HG03460 (cell line): ENCODE results near the gene ARL2BP.
"Not testable (repeated sequence)": the region's sequence is repeated elsewhere in the genome, so short reads cannot be mapped to it uniquely, and the experiment has no call there.

Experiments used
- ATAC-seq: cut with Tn5 transposase; IDR thresholded peaks from one replicate; pipeline ENCODE4 v1.9.1; 2021; ENCODE audit not compliant: unreplicated experiment

The ARL2BP gene

DNA sequence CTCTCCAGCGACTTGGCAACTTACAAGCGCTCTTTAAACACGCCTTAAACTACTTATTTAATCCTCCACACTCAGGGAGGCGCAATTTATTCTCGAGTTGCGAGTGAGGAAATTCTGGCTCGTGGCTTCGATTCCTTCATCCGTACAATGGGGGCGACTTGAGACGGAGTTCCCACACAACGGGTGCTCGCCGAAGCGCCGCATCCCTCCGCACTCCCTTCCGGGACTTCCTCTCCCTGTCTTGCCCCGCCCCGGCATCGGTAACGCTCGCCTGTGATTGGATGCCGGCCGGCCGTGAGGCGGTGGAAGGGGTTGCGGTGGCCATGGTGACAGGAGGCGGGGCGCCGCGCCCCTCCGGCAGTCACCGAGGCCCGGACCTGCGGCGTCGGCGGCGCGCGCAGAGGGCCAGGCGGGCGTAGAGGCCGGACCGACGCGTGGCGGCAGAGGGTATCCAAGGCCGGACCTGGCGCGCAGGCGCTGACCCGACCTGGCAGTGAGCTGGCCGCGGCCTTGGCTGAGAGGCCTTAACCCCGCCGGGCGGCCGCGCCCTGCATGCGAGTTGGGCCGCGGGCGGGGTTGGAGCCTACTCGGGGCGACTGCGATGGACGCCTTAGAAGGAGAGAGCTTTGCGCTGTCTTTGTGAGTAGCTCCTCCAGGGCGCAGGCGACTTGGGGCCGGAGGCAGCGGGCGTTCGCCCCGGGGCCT, at the start of gene ARL2BP:
Gene ARL2BP (plus strand): TSS at position 493 of the 705 bp plus-strand sequence. CDS start 109 bp downstream, at position 602.
- ATAC-seq = peak; percentile 90

DNA sequence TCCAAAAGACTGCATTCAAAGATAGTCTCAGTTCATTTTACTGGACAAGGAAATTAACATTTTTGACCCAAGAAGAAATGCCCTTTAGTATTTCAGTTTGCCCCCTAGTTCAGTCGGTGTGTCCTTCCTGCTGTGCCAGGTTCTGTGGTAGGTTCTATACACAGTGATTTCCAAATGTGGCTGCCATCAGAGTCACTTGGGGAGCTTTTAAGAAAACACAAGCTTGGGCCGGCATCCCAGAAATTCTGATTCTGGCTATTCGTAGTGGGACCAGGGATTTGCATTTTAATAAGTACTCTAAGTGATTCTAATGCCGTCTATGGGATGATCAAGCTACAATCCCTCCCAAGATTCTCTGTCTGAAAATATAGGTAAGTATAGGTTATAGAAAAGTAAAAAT, 48.8 kb upstream of the ARL2BP start:
- no peak for ATAC-seq

DNA sequence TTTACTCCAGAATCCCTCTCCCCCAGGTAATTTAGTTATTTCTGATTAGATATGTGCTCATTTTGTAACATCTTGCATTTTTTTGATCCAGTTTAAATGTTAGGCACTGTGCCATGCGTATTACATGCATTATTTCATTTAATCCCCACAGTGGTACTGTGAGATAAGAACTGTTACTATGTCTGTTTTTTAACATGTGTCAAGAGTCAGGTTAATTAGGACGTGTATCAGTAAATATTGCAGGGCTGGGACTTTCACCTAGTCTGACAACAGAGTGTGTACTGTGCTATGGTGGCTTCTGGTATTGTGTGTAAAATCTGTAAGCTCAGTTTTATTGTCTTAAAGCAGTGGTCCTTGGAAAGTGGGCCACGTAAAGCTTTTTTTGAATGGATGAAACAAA, 48.3 kb upstream of the ARL2BP start:
- no peak for ATAC-seq

DNA sequence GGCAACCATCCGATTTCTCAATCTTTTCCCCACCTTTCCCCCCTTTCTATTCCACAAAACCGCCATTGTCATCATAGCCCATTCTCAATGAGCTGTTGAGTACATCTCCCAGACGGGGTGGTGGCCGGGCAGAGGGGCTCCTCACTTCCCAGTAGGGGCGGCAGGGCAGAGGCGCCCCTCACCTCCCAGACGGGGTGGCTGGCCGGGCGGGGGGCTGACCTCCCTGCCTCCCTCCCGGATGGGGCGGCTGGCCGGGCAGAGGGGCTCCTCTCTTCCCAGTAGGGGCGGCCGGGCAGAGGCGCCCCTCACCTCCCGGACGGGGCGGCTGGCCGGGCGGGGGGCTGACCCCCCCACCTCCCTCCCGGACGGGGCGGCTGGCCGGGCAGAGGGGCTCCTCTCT, 44.7 kb upstream of the ARL2BP start:
- not testable (repeated sequence) for ATAC-seq

DNA sequence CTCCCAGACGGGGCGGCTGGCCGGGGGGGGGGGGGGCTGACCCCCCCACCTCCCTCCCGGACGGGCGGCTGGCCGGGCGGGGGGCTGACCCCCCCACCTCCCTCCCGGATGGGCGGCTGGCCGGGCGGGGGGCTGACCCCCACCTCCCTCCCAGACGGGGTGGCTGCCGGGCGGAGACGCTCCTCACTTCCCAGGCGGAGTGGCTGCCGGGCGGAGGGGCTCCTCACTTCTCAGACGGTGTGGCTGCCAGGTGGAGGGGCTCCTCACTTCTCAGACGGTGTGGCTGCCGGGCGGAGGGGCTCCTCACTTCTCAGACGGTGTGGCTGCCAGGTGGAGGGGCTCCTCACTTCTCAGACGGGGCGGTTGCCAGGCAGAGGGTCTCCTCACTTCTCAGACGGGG, 44.1 kb upstream of the ARL2BP start:
- not testable (repeated sequence) for ATAC-seq

DNA sequence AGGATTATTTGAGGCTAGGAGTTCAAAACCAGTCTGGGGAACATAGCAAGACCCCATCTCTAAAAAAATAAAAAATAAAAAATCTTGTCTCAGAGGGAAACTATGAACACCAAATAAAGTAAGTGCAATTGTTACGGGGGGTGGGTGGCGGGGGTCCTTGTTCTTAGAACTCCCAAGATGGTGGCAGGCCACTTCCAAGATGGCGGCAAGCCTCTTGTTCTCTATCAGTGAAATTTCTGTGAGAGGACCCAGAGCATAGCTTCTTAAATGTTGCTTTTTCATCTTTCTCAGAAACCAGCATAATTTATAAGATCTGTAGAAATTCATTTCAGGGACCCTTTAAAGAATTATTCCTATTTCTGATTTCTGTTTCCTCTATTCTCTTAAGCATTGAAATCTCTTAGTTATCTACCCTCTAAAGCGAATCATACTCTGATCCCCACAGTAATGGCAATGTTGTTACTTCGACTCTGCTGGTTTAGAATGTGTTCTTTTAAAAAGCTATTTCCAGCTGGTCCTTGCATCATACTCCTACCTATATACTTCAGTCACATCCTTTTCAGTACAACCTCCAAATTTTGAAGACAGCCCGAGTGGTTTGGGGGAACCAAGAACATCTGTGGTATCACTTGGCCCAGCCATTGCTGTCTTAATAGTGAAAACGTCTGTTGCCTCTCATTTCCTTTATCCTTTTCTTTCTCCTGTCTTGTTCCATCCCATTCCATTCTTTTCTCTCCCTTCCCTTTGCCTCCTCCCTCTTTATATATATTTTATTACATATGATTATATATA, 42.8 kb upstream of the ARL2BP start:
- ATAC-seq = no peak

DNA sequence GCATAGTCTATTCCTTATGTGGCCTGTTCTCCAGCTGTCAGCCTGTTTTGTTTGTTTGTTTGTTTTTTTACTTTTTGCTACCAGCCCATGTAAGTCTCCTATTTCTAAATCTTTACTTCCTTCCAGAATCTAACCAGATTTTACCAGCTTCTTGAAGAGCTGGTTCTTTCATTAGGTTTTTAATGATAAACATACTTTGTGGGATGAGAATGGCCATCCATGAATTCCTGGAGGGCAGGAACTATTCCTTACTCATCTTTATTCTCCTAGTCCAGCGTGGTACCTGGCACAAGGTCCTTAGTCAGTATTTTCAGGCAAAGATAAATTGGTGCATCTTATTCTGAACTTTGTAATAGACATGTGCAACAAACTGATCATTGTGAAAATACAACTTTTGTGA, 41.6 kb upstream of the ARL2BP start:
- no peak for ATAC-seq

DNA sequence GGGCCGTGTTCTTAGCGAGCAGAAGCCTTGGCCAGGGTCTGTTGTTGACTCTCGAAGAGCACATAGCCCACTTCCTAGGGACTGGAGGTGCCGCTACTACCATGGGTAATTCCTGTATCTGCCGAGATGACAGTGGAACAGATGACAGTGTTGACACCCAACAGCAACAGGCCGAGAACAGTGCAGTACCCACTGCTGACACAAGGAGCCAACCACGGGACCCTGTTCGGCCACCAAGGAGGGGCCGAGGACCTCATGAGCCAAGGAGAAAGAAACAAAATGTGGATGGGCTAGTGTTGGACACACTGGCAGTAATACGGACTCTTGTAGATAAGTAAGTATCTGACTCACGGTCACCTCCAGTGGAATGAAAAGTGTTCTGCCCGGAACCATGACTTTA, 40.4 kb upstream of the ARL2BP start:
- no peak for ATAC-seq

DNA sequence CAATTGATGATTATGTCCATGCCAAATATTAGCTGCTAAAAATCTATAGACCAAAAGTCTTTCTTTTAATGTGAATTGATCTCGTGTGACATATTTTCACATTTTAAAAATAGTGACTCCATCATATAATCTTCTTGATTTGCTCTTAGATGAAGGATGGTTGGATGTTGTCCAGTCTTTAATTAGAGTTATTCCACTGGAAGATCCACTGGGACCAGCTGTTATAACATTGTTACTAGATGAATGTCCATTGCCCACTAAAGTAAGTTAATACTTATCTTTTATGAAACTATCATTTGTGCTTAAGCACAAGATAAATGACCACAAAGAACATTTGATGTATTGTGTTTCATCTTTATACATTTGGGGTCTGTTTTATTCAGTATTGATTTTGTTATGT, 36.1 kb upstream of the ARL2BP start:
- ATAC-seq = no peak

DNA sequence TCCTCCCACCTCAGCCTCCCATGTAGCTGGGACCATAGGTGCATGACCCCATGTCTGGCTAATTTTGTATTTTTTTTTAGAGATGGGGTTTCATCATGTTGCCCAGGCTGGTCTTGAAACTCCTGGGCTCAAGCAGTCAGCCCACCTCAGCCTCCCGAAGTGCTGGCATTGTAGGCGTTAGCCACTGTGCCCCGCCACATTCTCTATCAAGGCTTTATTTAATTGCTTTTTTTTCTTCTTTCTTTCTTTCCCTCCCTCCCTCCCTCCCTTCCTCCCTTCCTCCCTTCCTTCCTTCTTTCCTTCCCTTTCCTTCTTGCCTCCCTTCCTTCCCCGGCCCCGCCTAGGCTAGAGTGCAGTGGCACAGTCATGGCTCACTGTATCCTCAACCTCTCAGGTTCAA, 35.3 kb upstream of the ARL2BP start:
- ATAC-seq = no peak

DNA sequence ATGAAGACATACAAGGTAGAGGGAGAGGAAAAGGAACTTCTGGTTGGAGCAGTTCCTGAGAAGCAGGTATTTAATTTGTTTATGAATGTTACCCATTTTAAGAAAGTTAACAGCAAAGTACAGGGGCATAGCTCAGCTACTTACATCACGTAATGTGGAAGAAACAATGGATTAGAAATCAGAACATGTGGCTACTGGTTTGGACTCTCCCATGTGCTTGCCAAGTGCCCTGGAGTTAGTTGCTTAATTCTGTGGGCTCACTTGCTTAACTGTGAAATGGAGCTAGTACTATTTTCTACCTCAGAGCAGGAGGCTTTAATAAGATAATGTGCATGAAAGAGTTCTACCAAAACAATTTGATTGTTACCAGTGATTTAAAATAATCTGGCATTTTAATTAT, 31.6 kb upstream of the ARL2BP start:
- no peak for ATAC-seq

DNA sequence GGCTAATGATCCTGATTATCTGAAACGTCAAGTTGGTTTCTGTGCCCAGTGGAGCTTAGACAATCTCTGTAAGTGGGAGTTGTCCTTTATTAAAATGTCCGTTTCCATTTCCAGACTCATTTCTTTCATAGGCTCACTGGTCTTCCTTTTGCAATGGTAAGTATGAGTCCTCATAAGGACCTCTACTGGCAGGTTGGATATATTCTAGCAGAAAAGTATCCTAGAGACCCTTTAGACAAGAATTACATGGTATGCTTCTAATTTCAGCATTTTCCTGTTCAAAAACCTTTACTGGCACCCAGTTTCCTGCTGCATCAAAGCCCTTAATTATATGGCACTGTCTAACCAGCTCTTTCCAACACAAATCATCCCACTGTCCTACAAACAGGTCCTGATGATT, 28.1 kb upstream of the ARL2BP start:
- ATAC-seq = no peak

DNA sequence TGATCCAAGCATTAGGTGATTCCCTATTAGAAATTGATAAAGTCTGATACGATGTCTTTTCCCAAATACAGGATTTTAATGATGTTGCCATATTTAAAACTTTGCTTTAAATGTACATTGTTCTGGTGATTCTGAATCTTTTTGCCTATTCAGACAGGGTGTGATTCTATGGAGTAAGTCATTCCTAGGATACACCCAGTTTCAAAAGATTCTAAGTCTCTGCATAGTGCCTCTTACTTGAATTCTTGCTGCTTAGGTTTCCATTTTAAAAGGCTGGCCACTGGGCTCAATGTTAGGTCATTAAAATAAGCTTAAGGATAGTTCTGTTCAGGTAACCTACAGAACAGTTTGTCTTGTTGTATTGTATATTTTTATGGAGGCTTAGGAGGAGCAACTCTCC, 22.0 kb upstream of the ARL2BP start:
- ATAC-seq = no peak

DNA sequence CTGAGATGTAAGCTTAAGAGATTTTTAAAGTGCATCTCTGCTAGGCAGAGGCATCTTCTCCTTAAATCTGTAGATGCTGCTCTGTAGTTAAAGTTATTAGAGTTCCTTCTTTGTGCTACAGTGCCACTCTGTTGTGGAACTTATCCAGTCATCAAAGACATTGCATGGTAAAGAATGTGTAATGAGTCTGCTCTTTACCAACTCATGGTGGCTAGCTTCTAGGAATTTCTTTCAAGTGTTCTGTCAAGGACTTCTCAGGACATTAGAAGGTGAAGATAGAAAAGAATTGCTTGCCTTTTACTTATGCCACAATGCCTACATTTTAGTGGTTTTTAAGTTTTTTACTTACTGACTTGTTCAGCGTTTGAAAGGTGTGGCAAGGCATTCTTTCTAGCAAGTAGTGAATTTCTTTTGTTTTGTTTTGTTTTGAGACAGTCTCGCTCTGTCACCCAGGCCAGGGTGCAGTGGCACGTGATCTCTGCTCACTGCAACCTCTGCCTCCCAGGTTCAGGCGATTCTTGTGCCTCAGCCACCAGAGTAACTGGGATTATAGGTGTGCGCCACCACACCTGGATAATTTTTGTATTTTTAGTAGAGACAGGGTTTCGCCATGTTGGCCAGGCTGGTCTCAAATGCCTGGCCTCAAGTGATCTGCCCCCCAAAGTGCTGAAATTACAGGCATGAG, 20.3 kb upstream of the ARL2BP start:
- ATAC-seq = no peak

DNA sequence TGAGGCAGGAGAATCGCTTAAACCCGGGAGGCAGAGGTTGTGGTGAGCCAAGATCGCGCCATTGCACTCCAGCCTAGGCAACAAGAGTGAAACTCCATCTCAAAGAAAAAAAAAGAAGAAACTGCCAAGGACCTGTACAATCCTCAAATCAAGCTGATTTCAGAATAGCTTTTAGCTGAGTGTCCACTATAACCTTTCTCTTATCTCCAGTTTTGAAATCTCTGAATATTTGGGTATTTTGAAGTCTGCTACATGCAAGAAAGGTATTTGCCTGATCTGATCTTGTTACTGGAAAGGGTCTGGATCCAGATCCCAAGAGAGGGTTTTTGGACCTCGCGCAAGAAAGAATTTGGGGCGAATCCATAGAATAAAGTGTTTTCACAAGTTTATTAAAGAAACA, 19.1 kb upstream of the ARL2BP start:
- ATAC-seq = no peak

DNA sequence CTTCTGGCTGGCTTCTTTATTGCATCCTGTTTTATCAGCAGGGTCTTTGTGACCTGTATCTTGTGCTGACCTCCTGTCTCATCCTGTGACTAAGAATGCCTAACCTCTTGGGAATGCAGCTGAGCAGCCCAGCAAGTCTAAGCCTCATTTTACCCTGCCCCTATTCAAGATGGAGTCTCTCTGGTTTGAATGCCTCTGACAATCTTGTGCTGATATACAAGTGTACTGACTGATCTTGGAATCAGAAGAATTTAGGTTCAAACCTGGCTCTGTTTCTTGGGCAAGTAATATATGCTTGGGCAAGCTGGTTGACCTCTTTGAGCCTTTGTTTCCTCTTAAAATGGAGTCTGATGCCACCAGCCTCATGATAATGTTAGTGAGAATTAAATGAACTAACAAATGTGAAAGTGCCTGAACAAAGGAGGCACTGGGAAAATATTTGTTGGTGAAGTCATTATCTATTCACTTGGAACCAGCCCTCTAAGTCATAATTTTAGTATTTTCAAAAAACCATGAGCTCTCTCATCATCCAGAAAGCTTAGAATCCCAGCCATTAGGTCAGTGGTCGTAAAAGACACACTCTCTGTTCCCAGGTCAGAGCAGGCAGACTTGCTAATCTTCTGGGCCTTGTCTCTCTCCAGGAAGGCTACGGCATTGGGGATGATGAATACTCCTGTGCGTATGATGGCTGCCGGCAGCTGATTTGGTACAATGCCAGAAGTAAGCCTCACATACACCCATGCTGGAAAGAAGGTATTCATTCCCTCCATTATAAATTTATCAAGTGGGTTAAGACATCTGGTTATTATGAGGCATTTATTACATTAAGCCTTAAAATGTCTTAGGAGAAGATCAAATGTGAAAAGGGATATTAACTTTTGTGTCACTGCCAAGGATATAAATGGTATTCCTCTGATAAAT, 18.1 kb upstream of the ARL2BP start:
- ATAC-seq = no peak

DNA sequence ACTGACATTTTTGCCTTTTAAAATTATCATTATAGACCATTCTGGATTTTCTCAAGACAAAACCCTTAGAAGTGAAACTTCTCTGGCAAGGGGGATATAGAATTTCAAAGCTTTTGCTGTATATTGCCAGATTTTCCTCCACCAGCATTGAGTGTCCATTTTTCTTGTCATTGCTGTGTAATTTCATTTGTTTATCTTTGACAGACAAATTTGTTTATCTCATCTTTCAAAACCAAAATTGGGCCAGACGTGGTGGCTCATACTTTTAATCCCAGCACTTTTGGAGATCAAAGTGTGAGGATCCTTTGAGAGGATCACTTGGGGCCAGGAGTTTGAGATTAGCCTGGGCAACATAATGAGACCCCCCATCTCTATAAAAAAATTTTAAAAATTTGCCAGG, 16.0 kb upstream of the ARL2BP start:
- ATAC-seq = no peak

DNA sequence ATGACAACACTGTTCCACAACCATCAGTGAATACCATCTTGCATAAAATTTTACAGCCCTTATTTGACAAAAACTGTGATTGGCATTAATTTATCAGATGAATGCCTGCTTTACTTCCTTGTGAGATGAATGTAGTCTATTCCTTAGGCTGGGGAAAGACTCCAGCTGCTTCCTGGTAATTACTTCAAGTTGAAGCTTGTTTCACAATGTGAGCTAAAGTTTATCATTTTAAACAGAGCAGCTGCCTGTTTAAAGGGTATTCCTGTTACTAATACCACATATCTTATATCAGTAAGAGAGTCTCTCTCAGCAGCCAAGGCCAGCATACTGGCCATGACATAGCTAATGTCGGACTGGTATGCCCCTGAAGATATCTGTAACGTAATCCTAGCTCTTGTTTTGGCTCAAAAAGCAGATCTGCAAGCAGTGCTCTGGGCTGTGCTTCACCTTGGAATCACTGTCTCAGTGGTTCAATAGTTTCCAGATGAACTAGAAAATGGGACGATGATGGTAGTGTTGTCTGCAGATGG, 13.2 kb upstream of the ARL2BP start:
- ATAC-seq = no peak

DNA sequence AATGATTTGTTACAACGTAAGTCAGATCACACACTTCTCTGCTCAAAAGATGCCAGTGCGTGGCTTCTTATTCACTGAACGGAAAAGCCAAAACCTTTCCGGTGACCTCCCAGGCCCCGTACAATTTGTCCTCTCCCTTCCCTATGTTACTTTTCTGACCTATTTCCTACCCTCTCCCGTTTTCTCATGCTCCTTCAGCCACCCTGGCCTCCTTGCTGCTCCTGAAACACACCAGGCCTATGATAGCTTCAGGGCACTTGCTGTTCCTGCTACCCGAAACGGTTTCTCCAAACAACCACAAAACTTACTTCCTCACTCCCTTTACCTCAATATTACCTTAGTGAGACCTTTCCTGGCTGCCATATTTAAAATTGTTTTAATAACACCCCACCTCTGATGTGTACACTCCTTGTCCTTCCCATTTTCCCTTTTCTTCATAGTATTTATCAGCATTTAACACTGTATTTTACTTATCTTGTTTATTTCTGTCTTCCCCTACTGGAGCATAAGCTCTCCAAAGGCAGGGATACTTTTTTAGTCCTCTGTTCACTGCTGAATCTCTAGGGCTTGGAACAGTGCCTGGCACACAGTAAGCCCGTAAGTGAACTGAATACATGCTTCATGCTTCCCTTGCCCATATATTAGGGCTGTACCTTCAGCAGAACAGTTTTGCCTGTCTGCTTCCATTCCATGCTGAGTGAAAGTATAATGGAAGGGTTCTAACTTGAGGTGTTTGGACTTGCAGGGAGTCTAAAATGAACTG, 10.9 kb upstream of the ARL2BP start:
- no peak for ATAC-seq

DNA sequence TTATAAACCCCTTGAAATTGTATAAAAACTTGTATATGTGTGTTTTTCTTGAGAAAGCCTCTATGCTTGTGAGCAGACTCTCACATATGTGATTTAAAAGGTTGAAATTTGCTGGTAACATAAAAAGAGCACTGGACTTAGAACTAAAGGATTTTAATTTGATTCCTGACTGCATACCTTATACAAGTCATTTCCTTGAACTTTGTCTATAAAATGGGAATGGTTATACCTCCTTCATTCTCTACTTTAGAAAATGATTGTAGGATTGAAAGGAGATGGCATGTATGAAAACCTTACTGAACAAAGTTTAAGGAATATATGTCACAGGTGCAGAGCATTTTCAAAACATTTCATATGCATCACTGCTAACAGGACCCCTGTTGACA, 10.4 kb upstream of the ARL2BP start:
- no peak for ATAC-seq
